GM18870 (cell line): ENCODE data around the gene IL1R2.

Experiments used
- ATAC-seq: cut with Tn5 transposase; IDR thresholded peaks from one replicate; pipeline ENCODE4 v1.9.1; 2021; ENCODE audit warnings: moderate library complexity; ENCODE audit not compliant: unreplicated experiment

Gene IL1R2

GRCh38 chr2:102037681-102038080 is 45.9 kb downstream of the IL1R2 start:
- ATAC-seq = no peak

- no peak for ATAC-seq
These were observed 48.5 kb downstream of the IL1R2 start for GRCh38 chr2:102040229-102040628.

- no peak for ATAC-seq
These were observed 49.6 kb downstream of the IL1R2 start for GRCh38 chr2:102041351-102041750.

DNA sequence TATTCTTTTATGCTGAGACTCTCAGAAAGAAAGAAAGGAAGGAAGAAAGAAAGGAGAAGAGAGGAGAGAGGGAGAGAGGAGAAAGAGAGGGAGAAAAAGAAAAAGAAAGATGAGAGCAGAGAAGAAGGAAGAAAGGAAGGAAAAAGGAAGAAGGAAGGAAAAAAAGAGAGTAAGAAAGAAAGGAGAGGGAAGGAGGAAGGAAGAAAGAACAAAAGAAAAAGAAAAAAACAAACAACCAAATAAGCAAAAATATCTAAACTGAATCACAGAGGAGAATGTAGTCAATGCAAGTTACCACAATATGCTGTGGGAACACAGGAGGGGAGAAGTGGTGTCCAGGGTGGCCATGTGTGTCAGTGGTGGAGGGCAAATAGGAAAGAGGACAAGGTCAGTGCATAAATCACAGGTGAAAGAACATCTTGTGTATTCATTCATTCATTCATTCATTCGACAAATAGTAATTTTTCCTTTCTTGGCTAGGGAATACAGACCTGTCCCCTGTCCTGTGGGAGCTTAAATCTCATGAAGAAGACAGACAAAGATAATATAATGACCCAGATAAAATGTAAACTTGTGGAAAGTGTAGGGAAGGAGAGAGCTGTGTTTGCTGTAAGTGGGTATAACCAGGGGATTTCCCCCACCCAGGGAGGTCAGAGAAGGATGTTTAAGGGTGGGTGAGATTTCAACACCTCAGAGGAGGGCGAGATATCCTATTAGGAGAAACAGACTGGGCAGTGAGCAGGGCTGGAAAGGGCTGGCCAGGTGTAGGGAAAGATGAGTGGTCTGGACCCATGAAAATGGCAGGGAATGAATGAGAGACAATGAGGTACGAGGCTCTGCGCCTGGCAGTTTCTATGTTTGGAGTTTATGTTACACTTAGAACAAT is 50.7 kb downstream of the IL1R2 start:
- no peak for ATAC-seq

GRCh38 chr2:102043560-102043959 is 51.8 kb downstream of the IL1R2 start:
- ATAC-seq = no peak

DNA sequence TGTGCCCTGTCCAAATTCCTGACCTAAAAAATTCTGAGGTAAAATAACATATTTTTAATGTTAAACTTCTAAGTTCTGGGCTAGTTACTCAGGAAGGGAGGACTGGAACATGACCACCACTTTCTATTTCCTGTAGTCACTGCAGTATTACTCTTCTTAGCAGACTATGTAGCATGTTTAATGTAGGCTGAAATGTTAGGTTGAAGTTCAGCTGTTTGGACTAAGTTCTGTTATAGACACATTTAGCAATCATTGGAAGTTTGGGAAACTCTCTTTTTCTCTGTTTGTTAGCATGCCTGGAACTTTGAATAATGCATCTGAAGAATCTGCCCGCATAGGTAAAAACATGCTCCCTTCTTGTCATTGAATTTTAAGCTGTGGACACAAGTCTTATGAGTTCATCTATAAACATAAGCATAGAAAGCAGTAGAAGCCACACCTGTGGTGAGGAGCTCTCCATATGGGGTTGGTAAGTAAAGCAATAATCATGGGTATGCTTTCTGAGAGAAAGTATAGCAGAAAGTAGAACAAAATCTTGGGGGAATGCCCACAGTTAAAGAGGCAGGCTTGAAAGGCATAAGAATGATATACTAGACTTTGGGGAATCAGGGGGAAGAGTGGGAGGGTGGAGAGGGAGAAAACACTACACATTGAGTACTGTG is 52.6 kb downstream of the IL1R2 start:
- no peak for ATAC-seq

DNA sequence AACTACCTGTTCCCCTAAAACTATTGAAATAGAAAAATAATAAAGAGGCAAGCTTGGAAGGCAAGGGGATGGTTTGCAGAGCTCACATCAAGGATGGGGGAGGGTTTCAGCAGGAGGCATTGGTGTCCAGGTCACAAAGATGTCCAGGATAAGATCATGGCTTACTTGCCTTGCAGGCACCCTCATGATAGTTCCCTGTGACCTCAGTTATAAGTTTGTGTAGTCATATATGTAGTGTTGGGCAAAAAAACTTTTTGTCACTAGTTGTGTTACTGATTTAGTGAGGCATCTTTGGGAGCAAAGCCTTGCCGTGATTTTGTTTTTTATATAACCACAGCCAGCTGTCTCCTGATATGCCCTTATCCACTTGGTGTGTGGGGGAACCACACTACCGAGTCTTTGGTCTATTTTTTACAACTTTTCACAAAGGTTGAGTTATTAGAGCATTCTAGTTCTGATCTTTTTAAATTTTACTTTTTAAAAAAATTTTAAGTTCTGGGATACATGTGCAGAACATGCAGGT is 53.3 kb downstream of the IL1R2 start:
- ATAC-seq = no peak

DNA sequence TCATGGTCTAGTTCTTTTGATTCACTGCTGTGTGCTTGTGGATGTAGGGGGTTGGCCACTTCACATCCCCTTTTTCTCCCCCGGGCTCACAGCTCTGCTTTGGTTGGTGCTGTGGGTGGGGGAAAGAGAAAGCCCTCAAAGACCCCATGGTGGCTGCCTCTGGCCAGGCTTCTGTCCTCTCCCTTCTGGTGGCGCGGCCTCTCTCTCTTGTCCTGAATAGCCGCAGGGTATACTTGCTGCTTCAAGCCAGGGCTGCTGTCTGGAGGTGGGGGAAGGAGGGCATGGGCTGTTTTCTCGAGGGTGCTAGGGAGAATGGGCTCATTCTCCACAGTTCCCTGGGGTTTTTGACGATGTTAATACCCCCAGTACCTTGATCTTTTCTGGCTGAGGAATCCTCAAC is 53.9 kb downstream of the IL1R2 start:
- ATAC-seq = no peak

DNA sequence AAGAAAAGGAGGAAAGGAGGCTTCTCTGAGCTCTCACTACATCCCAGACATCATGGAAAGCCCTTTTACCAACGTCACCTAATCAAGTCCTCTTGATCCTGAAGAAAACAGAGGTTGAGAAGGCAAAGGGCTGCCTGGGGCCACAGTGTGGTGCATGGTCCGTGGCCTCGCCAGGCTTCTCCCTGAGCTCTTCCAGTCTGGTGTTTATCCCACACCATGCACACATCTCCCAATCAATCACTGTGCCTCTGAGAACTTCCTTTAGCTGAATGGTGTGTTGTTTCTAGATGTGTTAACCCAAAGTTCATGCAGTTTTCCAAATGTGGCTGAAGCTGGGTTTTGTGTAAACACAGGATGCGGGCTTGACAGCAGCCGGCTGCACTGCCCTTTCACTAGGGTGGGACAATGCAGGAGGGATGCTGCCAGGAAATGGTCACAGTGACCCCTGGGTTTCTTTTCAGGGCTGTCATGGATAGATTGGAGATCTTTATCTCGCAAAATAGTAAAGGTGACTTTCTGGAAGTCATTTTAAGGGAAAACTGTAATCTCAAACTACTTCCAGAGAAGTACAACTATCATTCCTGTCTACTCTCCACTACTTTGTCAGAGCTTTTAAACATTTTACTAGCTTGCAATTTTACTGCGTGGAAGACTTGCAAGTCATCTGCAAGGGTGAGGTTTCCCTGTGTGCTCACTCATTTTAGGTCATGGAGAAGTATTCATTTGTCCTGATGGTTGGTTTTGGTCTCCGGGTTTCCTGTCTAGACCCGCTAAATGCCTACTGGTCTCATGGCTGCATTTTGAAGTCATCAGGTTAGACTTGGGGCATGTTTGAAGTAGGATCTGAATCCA is 54.6 kb downstream of the IL1R2 start:
- no peak for ATAC-seq

DNA sequence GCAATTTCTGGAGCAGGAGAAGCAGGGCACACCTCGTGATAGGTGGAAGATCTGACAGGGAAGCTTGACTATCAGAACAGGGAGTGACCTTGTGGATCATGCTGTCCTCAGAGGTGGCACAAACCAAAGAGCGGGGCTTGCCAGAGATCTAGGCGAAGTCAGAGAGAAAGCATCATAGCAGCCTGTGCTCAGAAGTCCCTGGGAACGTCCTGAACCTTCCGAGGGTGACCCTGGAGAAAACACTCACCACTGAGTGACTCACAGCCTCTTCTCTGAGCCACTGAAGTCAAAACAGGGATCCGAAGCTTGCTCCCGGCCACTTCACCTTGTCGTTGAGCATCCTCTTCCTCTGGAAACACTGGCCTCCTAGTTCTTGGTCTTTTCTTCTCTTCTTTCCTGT is 56.7 kb downstream of the IL1R2 start:
- no peak for ATAC-seq

DNA sequence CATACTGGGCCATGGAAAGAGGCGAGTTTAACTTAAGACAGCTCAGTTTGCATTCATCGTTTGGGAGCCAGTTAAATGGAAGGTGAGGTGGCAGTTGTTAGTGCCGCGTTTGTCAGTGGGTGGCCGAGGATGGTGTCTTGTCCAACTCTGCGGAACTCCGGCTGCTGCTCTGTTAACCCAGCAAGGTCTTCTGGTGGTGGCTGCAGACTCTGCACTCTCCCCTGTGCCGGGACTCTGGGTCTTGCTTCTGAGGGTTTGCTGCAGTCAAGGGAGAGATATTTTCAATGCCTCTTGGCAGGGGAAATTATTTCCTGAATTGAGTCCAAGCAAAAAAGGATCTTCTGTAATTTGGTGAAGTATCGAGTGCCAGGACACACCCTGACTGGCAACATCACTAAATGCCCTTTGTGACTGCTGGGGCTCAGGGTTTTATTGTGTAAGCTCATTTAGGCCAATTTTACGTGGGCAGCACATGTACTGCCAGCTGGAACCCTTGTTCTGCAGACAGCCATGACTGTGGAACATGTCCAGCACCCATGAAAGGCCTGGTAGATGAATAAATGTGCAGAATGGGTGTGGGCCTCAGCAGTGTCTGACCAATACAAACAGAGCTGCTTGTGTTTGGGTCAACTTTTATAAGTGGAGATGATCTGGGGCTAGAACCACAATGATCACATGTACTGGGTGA is 58.1 kb downstream of the IL1R2 start:
- ATAC-seq = no peak

- ATAC-seq = no peak
These were observed 59.2 kb downstream of the IL1R2 start for GRCh38 chr2:102050854-102051391.

DNA sequence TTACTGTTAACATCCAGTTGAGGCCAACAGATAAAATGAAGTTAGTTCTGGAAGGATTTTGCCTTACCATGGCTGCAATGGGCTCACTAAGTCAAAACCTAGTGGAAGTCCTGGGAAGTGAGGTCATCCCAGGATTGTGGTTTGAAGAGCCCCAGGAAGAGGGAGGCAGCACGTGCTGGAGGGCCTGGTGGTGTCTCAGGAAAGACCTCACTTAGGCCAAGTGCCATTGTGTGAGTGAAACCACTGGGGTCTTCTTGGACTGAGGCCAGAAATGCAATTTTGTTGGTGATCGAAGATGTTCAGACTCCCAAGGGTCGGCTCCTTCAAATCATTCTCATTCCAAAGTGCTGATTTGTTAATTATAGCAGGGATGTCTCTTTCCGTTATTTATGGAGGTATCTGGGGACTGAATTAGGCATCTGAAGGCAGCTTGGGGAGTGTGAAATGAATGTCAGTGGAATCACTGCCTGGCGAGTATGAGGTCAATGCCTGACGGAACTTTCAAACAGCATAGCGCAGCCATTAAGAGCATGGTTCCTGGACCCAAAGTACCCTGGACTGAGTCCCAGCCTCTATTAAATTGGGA is 60.0 kb downstream of the IL1R2 start:
- no peak for ATAC-seq

- ATAC-seq = no peak
These were observed 60.6 kb downstream of the IL1R2 start for GRCh38 chr2:102052365-102052764.

GRCh38 chr2:102053096-102053495 is 61.3 kb downstream of the IL1R2 start:
- ATAC-seq = no peak

- ATAC-seq = no peak
These were observed 63.7 kb downstream of the IL1R2 start for GRCh38 chr2:102055346-102055990.

DNA sequence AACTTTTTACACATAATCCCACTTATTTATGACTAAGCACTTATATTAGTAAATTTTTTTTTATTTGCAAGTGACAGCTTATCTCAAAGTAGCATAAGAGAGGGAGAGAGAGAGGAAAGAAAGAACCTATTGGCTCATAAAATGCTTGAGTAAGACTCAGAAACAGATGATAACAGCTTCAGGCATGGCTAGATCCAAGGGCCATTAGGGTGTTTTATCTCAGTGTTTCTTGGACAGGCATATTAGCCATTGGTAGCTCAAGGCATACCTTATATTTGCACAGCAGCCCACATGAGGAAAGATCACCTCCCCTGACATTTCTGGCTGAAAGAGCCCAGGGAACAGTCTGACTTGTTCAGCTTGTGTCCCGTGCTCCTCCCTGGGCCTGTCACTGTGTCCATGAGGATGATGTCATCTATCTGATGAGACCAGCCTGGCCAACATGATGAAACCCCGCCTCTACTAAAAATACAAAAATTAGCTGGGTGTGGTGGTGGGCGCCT is 64.4 kb downstream of the IL1R2 start:
- ATAC-seq = no peak

GRCh38 chr2:102057502-102058292 is 65.9 kb downstream of the IL1R2 start:
- ATAC-seq = no peak
